HFFc6 (cell line): ENCODE data around the gene KIF2A. TPM values are rescaled to one million over a fixed set of nuclear protein-coding genes. Genes with fewer than 3 reads are reported as not detected.

Source experiments
- DNase-seq: peaks from one replicate; pipeline ENCODE4 v3.0.0-alpha.2; 2018
- H3K27ac Mint-ChIP-seq: 2 replicates; pipeline ENCODE4 v1.8.0; 2020; ENCODE audit warnings: mild to moderate bottlenecking, mixed read lengths
- H3K27me3 Mint-ChIP-seq: 2 replicates; pipeline ENCODE4 v1.8.0; 2021; ENCODE audit warnings: mild to moderate bottlenecking, moderate library complexity, mixed read lengths; ENCODE audit not compliant: insufficient read depth
- H3K36me3 Mint-ChIP-seq: 2 replicates; pipeline ENCODE4 v1.8.0; 2021; ENCODE audit warnings: low read depth, mixed read lengths
- H3K4me1 Mint-ChIP-seq: 2 replicates; pipeline ENCODE4 v1.8.0; 2020; ENCODE audit warnings: low read depth, mixed read lengths
- H3K4me3 Mint-ChIP-seq: 2 replicates; pipeline ENCODE4 v1.8.0; 2020; ENCODE audit warnings: mild to moderate bottlenecking, moderate library complexity, mixed read lengths
- H3K9me3 Mint-ChIP-seq: 2 replicates; pipeline ENCODE4 v1.8.0; 2020; ENCODE audit warnings: mild to moderate bottlenecking, mixed read lengths
- total RNA-seq, 6 experiments: library from RNA; stranded (reverse); fragmentation: NEBNext Ultra II Directional; extraction: Animal tissue kit (Norgen Biotek cat#: 25700); gene quantifications; 2 replicates in 1 of 6; 3 replicates in 5 of 6; pipeline ENCODE4 v1.2.3, GENCODE V29; 2021
- TF ChIP-seq, protein P1 (sequence below): fragments of 200-600 bp; sonication (generic); IDR thresholded peaks from 2 replicates; pipeline ENCODE4 v1.5.0; 2021; ENCODE audit warnings: antibody characterized with exemption, mild to moderate bottlenecking

The KIF2A gene
- total RNA-seq, 6 experiments from 2014 or later: 39.9 to 54.0 (median 49.3) TPM

DNA sequence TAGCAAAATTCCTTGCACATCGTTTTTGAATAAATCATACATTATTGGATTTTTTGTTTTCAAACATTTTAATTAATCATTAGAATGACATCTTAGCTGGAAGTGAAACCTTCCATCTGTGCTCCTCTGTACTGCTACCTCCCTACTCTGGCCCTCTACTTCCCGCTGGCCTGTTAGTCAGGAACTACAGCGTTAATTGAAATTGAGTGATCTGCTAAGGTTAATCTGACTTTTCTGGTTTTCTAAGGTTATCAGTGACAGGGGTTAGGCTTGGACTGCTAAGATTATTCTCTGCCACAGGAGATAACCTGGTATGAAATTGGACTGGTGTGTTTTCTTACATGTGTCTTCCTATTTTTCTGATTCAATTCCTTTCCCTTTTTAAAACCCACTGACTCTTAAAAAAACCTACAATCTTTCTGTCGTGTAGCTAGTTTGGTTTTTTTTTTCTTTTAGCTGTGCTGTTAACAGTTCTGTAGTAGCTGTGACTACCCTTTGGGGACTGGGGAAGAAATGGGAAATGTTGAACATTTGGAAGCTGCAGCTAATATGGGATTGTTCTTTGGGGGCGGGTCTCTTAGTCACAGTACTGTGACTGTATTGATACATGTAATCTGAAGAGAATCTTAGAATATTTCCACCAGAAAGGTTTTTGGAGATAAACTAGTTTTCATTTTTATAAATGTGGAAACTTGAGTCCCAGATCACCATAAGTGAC lies 4.6 kb downstream of the KIF2A start:
- H3K36me3 Mint-ChIP-seq: peaks cover 16% of the 10 kb centered on the region
- TF ChIP-seq, protein P1, sequence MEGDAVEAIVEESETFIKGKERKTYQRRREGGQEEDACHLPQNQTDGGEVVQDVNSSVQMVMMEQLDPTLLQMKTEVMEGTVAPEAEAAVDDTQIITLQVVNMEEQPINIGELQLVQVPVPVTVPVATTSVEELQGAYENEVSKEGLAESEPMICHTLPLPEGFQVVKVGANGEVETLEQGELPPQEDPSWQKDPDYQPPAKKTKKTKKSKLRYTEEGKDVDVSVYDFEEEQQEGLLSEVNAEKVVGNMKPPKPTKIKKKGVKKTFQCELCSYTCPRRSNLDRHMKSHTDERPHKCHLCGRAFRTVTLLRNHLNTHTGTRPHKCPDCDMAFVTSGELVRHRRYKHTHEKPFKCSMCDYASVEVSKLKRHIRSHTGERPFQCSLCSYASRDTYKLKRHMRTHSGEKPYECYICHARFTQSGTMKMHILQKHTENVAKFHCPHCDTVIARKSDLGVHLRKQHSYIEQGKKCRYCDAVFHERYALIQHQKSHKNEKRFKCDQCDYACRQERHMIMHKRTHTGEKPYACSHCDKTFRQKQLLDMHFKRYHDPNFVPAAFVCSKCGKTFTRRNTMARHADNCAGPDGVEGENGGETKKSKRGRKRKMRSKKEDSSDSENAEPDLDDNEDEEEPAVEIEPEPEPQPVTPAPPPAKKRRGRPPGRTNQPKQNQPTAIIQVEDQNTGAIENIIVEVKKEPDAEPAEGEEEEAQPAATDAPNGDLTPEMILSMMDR: no peak
- H3K9me3 Mint-ChIP-seq: no peaks in the 10 kb centered on the region
- no peaks in the 10 kb centered on the region; the same call in 1 of the 2 replicates for H3K27me3 Mint-ChIP-seq
- DNase-seq: no peak
- H3K4me3 Mint-ChIP-seq: no peak overlapping the region
- peaks cover 66% of the 10 kb centered on the region for H3K4me1 Mint-ChIP-seq
- peak overlapping the region; percentile 14 for H3K27ac Mint-ChIP-seq

GRCh38 chr5:62312036-62312435 lies 6.0 kb downstream of the KIF2A start:
- Mint-ChIP-seq H3K27me3 (no peaks in the 10 kb centered on the region; the same call in 1 of the 2 replicates), H3K4me1 (peaks cover 73% of the 10 kb centered on the region), H3K4me3 (no peak overlapping the region), H3K9me3 (no peaks in the 10 kb centered on the region), H3K36me3 (peaks cover 16% of the 10 kb centered on the region), H3K27ac (peak overlapping the region; percentile 24)
- DNase-seq: peak; percentile 5
- TF ChIP-seq, protein P1: no peak

DNA sequence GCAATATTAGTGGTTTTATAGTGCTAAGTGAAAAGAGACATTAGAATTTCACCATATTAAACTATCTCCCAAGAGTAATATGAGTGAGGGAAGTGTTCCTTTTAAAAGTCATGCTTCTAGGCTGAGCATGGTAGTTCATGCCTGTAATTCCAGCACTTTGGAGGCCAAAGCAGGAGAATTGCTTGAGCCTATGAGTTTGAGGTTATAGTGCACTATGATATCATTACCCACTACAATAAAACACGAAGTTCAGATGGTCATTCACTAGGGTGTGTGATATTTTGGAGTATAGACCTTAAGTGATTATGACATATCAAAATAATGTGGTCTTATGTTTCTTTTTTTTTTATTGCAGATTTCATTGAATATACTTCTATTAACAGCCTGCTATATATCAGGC lies 6.7 kb downstream of the KIF2A start:
- Mint-ChIP-seq H3K4me3 (no peak overlapping the region), H3K27ac (no peak overlapping the region; the same call in 1 of the 2 replicates), H3K36me3 (peaks cover 16% of the 10 kb centered on the region), H3K9me3 (no peaks in the 10 kb centered on the region), H3K4me1 (peaks cover 75% of the 10 kb centered on the region), H3K27me3 (no peaks in the 10 kb centered on the region; the same call in 1 of the 2 replicates)
- TF ChIP-seq, protein P1: no peak
- DNase-seq: no peak

GRCh38 chr5:62314213-62314830 lies 8.3 kb downstream of the KIF2A start:
- no peak overlapping the region for H3K4me3 Mint-ChIP-seq
- H3K27me3 Mint-ChIP-seq: no peaks in the 10 kb centered on the region; the same call in 1 of the 2 replicates
- peak overlapping the region; percentile 8; the same call in 1 of the 2 replicates for H3K27ac Mint-ChIP-seq
- TF ChIP-seq, protein P1: no peak
- DNase-seq: no peak
- H3K9me3 Mint-ChIP-seq: no peaks in the 10 kb centered on the region
- H3K4me1 Mint-ChIP-seq: peaks cover 70% of the 10 kb centered on the region
- H3K36me3 Mint-ChIP-seq: peaks cover 8% of the 10 kb centered on the region; the same call in 1 of the 2 replicates

DNA sequence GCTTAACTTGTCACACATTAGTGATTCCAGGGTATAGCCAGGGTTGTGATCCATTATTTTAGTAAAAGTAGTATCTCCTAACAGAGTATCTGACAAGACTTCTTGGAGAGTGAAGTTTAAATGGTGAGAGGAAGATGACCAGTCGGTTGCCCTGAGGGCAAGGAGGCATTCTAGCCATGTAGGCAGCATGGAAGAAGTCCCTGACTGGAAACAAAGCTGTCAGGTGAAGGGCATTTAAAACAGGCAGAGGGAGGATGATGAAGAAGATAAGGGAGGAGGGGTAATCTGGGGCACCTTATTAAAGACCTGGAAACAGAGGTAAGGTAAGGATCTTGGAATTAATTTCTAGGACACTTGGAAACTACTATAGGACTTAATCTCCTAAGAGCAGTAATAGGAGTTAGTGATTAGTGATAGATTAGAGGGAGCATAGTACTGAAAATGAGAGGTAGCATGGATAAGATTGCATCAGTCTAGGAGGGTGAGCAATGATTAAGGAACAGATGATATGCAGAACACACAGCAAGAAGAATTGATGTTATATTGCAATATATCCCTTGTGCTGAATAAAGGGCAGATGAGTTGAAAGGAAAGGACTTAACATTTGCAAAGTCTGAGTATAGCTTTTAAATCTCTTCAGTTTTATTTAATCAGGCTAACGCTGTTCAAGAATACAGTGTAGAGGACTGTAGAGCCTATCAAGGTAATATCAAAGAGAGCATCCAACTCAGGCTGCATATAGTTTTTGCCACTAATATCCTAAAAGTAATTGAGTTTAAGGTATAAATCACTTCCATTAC lies 9.6 kb downstream of the KIF2A start:
- H3K36me3 Mint-ChIP-seq: peaks cover 2% of the 10 kb centered on the region; the same call in 1 of the 2 replicates
- TF ChIP-seq, protein P1: no peak
- H3K9me3 Mint-ChIP-seq: no peaks in the 10 kb centered on the region
- H3K27ac Mint-ChIP-seq: peak overlapping the region; percentile 27
- DNase-seq: no peak
- no peak overlapping the region for H3K4me3 Mint-ChIP-seq
- H3K4me1 Mint-ChIP-seq: peaks cover 62% of the 10 kb centered on the region
- no peaks in the 10 kb centered on the region; the same call in 1 of the 2 replicates for H3K27me3 Mint-ChIP-seq
